ENCODE measurements around the gene TRPV4. TPM values are rescaled to one million over a fixed set of nuclear protein-coding genes. Genes with fewer than 3 reads are reported as not detected.

TRPV4 gene
- total and polyA plus RNA-seq, 9 of the 15 experiments (the other 6 are each of a cell fraction or from before 2014, with no cell fraction given): 0.13 TPM; not detected in 8

DNA sequence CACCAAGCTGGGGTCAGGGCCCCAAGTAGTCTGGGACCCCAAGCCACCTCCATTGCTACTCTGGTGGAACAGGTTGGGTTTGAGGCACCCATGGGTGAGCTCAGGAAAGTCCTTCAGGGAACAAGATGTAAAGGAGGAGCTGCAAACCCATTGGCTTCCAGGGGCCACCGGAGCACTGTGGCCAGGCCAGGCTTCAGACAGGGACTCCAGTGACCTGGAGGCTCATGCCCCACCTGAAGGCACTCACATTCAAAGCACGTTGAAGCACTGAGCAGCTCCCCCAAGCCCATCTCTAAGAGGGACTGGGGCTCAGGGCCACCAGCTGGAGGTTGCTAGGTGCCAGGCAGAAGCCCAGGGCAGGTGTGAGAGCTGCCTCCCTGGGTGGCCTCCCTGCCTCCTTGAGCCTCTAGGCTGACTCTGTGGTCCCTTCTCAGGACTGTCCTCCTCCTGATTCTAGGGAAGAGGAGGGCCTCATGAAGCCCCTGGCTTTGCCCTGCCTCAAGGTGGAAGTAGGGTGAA, 70.5 kb downstream of the TRPV4 start:
- H2AFZ ChIP-seq (ENCODE audit: low read depth, low read length): no peak overlapping the region
- H4K20me1 ChIP-seq (replicated peaks; ENCODE audit: control insufficient read depth, insufficient read depth, low read length): no peaks in the 10 kb centered on the region; the same call in 1 of the 2 replicates
- H3K9me1 ChIP-seq (ENCODE audit: control insufficient read depth, insufficient read depth, low read length): no peaks in the 10 kb centered on the region
- POLR2A ChIA-PET: interaction anchor here (0.7 to 1.3 kb wide), 2 partner anchors 18 to 561 kb away, joined by 3 to 4 read pairs; no protein-coding TSS in a partner anchor
- H3K4me3 ChIP-seq: no peak overlapping the region
- CTCF ChIA-PET (ENCODE audit: low intra/inter-chr PET ratio): no interaction called here
- peaks cover 28 to 77% of the 10 kb centered on the region in 2 experiments; a peak in 4 of 5 replicates for H3K27me3 ChIP-seq (ENCODE audit: control insufficient read depth in 2 of 2, insufficient read depth in 2 of 2, low read length in 2 of 2)
- no peak for DNase-seq (ENCODE audit: extremely low read depth in 1 of 4, low spot score in 3 of 4)
- no peaks in the 10 kb centered on the region; a peak in 1 of 5 replicates for H3K4me1 ChIP-seq (replicated peaks in 1 of 2; ENCODE audit: control insufficient read depth in 2 of 2, insufficient read depth in 2 of 2, low read length in 2 of 2)
- no peak for ATAC-seq
- H3K36me3 ChIP-seq (ENCODE audit: control insufficient read depth, insufficient read depth, low read length): no peaks in the 10 kb centered on the region
- H3K4me2 ChIP-seq (ENCODE audit: insufficient read depth, low read length): no peak overlapping the region
- H3K27ac ChIP-seq (ENCODE audit: extremely low read depth, low read depth, low read length): no peak overlapping the region
- FAIRE-seq: no peak
- intact Hi-C loops (cut with micrococcal nuclease) (no loop called here), in situ Hi-C loops (cut with MboI) (no loop called here)
- WGBS (ENCODE audit: insufficient coverage, low coverage, missing lambda C conversion rate): 8% methylated on average over 2 of the region's 2 CpGs
- H3K9me3 ChIP-seq (replicated peaks; ENCODE audit: control insufficient read depth, insufficient read depth, low read depth, low read length): no peaks in the 10 kb centered on the region
- TF ChIP-seq, protein P1, sequence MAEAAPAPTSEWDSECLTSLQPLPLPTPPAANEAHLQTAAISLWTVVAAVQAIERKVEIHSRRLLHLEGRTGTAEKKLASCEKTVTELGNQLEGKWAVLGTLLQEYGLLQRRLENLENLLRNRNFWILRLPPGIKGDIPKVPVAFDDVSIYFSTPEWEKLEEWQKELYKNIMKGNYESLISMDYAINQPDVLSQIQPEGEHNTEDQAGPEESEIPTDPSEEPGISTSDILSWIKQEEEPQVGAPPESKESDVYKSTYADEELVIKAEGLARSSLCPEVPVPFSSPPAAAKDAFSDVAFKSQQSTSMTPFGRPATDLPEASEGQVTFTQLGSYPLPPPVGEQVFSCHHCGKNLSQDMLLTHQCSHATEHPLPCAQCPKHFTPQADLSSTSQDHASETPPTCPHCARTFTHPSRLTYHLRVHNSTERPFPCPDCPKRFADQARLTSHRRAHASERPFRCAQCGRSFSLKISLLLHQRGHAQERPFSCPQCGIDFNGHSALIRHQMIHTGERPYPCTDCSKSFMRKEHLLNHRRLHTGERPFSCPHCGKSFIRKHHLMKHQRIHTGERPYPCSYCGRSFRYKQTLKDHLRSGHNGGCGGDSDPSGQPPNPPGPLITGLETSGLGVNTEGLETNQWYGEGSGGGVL (CRISPR knock-in tag; IDR thresholded peaks at IDR 0.05): no peak
- TF ChIP-seq GATAD2A (IDR thresholded peaks at IDR 0.05) (no peak), ZNF23 (CRISPR knock-in tag; IDR thresholded peaks at IDR 0.05) (no peak), TEAD2 (tag; IDR thresholded peaks at IDR 0.05) (no peak), POLR2AphosphoS2 (IDR thresholded peaks at IDR 0.05; ENCODE audit: low read length) (no peak), LEF1 (IDR thresholded peaks at IDR 0.05) (no peak), ZSCAN32 (CRISPR knock-in tag; IDR thresholded peaks at IDR 0.05) (no peak), ZNF699 (CRISPR knock-in tag; IDR thresholded peaks at IDR 0.05; ENCODE audit: insufficient replicate concordance) (no peak), SMAD1 (IDR thresholded peaks at IDR 0.05; ENCODE audit: low read depth, low read length, partially characterized antibody) (no peak), CCNT2 (IDR thresholded peaks at IDR 0.05; ENCODE audit: borderline replicate concordance, extremely low read depth, insufficient read length, low read depth, low read length) (no peak), SIN3B (IDR thresholded peaks at IDR 0.05; ENCODE audit: low read depth) (no peak), POLR3G (IDR thresholded peaks at IDR 0.05; ENCODE audit: extremely low read depth, insufficient read length, insufficient replicate concordance) (no peak), ZNF124 (CRISPR knock-in tag; IDR thresholded peaks at IDR 0.05) (no peak), KAT2B (IDR thresholded peaks at IDR 0.05; ENCODE audit: low read depth, low read length) (no peak)
- TF ChIP-seq, protein P2, sequence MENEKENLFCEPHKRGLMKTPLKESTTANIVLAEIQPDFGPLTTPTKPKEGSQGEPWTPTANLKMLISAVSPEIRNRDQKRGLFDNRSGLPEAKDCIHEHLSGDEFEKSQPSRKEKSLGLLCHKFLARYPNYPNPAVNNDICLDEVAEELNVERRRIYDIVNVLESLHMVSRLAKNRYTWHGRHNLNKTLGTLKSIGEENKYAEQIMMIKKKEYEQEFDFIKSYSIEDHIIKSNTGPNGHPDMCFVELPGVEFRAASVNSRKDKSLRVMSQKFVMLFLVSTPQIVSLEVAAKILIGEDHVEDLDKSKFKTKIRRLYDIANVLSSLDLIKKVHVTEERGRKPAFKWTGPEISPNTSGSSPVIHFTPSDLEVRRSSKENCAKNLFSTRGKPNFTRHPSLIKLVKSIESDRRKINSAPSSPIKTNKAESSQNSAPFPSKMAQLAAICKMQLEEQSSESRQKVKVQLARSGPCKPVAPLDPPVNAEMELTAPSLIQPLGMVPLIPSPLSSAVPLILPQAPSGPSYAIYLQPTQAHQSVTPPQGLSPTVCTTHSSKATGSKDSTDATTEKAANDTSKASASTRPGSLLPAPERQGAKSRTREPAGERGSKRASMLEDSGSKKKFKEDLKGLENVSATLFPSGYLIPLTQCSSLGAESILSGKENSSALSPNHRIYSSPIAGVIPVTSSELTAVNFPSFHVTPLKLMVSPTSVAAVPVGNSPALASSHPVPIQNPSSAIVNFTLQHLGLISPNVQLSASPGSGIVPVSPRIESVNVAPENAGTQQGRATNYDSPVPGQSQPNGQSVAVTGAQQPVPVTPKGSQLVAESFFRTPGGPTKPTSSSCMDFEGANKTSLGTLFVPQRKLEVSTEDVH (IDR thresholded peaks at IDR 0.05; ENCODE audit: low read depth, partially characterized antibody): no peak
- TF ChIP-seq, protein P3, sequence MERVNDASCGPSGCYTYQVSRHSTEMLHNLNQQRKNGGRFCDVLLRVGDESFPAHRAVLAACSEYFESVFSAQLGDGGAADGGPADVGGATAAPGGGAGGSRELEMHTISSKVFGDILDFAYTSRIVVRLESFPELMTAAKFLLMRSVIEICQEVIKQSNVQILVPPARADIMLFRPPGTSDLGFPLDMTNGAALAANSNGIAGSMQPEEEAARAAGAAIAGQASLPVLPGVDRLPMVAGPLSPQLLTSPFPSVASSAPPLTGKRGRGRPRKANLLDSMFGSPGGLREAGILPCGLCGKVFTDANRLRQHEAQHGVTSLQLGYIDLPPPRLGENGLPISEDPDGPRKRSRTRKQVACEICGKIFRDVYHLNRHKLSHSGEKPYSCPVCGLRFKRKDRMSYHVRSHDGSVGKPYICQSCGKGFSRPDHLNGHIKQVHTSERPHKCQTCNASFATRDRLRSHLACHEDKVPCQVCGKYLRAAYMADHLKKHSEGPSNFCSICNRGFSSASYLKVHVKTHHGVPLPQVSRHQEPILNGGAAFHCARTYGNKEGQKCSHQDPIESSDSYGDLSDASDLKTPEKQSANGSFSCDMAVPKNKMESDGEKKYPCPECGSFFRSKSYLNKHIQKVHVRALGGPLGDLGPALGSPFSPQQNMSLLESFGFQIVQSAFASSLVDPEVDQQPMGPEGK (CRISPR knock-in tag; IDR thresholded peaks at IDR 0.05; ENCODE audit: borderline replicate concordance): no peak
- BruUV-seq (replicated peaks): no TSS peak
- H3K79me2 ChIP-seq (ENCODE audit: control insufficient read depth, insufficient read depth, low read length): no peaks in the 10 kb centered on the region
- H3K9ac ChIP-seq (ENCODE audit: insufficient read depth in 1 of 2, low read depth in 2 of 2, low read length in 2 of 2): no peak overlapping the region
